Gastroesophageal sphincter (tissue), 3 donors: ENCODE measurements around the gene CEP43.

Experiments used
- CTCF ChIP-seq, 4 experiments: fragments of 200-600 bp in 2 of 4; fragments of 450-650 bp in 2 of 4; sonication (generic) in 1 of 4; IDR thresholded peaks; one replicate each; pipeline ENCODE4 v1.5.1; 2017 to 2019; ENCODE audit warnings: antibody characterized with exemption in 4 of 4, mild to moderate bottlenecking in 2 of 4, moderate library complexity in 2 of 4
- POLR2A ChIP-seq, 2 donors: fragments of 450-650 bp; IDR thresholded peaks; one replicate each; pipeline ENCODE4 v1.6.1; 2017; ENCODE audit warnings: antibody characterized with exemption in 2 of 2, mild to moderate bottlenecking in 2 of 2, moderate library complexity in 1 of 2
- POLR2AphosphoS5 ChIP-seq: sonication (generic); formaldehyde crosslinking; IDR thresholded peaks from one replicate; pipeline ENCODE4 v1.6.1; 2017; ENCODE audit warnings: antibody characterized with exemption

GRCh38 chr6:166997768-166998255 is 1.4 kb upstream of the CEP43 start:
- no peak for TF ChIP-seq POLR2A (IDR thresholded peaks at IDR 0.05)
- peak in 3 of 4 experiments; percentile 37 to 45 (median 44) for TF ChIP-seq CTCF (IDR thresholded peaks at IDR 0.05)
- TF ChIP-seq POLR2AphosphoS5: no peak
